SU-DHL-6 (cell line): Measurements from ENCODE around the gene TBX5.

Source experiments
- EZH2phosphoT487 ChIP-seq: fragments of 200-600 bp; sonication (generic), shearing (Covaris generic); conservative IDR thresholded peaks from 2 replicates; pipeline ENCODE4 v1.6.1; 2018; ENCODE audit warnings: mild to moderate bottlenecking, antibody characterized with exemption, low read length, moderate library complexity, mixed read lengths
- TF ChIP-seq, protein P1 (sequence below): fragments of 200-600 bp; sonication (generic); IDR thresholded peaks from one replicate; pipeline ENCODE4 v1.5.1; 2017; ENCODE audit warnings: antibody characterized with exemption, mild to moderate bottlenecking, low read length, moderate library complexity; ENCODE audit not compliant: insufficient read depth, poor library complexity, severe bottlenecking

DNA sequence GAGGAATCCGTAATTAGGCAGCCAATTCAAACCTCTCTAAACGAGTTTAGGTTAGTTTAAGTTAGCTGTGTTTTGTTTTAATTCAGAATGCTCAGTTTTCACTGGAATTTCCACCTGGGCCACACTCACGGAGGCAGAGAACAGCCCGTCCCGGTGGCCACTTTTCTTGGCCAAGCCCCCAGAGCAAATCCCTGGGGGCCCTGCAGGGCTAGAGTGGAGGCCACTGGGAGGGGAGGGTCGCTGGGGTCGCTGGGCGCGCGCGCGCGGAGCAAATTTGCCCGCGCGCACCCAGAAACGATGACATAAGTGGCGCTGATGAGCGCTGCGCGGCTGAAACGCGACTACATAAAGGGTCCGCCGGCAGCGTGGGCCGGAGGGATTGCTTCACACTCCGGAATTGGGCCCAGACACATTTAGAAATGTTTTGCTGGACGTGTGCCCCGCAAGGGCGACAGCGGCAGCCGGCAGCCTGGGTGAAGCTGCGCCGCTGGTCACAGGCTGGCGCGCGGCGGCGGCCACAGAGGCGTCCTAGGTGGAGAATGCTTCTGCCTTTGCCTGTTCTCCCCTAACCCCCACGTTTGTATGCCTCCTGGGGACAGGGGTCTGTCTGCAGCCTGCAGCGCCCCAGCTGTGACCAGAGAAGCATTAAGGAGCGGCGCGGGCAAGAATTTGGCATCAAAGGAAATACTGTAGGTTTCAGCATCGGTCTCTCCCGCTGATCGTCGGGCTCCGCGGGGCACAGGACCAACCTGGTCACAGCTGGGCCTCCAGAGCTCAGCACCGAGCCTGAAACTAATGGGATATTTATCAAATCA is 37.9 kb upstream of the TBX5 start:
- TF ChIP-seq, protein P1, sequence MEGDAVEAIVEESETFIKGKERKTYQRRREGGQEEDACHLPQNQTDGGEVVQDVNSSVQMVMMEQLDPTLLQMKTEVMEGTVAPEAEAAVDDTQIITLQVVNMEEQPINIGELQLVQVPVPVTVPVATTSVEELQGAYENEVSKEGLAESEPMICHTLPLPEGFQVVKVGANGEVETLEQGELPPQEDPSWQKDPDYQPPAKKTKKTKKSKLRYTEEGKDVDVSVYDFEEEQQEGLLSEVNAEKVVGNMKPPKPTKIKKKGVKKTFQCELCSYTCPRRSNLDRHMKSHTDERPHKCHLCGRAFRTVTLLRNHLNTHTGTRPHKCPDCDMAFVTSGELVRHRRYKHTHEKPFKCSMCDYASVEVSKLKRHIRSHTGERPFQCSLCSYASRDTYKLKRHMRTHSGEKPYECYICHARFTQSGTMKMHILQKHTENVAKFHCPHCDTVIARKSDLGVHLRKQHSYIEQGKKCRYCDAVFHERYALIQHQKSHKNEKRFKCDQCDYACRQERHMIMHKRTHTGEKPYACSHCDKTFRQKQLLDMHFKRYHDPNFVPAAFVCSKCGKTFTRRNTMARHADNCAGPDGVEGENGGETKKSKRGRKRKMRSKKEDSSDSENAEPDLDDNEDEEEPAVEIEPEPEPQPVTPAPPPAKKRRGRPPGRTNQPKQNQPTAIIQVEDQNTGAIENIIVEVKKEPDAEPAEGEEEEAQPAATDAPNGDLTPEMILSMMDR, result no peak
- TF ChIP-seq EZH2phosphoT487, result no peak
